HEK293 (cell line): ENCODE data around the gene MRPS24.

ENCODE experiments used
- CTCF ChIP-seq: fragments of 450-650 bp; formaldehyde crosslinking; IDR thresholded peaks from 2 replicates; pipeline ENCODE4 v1.5.1; 2016; ENCODE audit warnings: missing biosample characterization, missing genetic modification characterization
- GLI2 ChIP-seq: fragments of 450-650 bp; formaldehyde crosslinking; IDR thresholded peaks from 2 replicates; pipeline ENCODE4; 2017; ENCODE audit warnings: missing biosample characterization, missing genetic modification characterization, low read depth, borderline replicate concordance
- PRDM10 ChIP-seq: fragments of 450-650 bp; formaldehyde crosslinking; IDR thresholded peaks from 2 replicates; pipeline ENCODE4 v1.5.1; 2016; ENCODE audit warnings: missing biosample characterization, missing genetic modification characterization
- PRDM4 ChIP-seq: fragments of 450-650 bp; formaldehyde crosslinking; IDR thresholded peaks from 2 replicates; pipeline ENCODE4 v1.5.1; 2017; ENCODE audit warnings: missing biosample characterization, missing genetic modification characterization
- REPIN1 ChIP-seq: fragments of 450-650 bp; formaldehyde crosslinking; IDR thresholded peaks from 2 replicates; pipeline ENCODE4 v1.5.1; 2017; ENCODE audit warnings: missing biosample characterization, missing genetic modification characterization, low read depth
- ZBTB1 ChIP-seq: fragments of 450-650 bp; formaldehyde crosslinking; IDR thresholded peaks from 2 replicates; pipeline ENCODE4 v1.5.1; 2016; ENCODE audit warnings: missing biosample characterization, missing genetic modification characterization
- ZBTB44 ChIP-seq: fragments of 450-650 bp; IDR thresholded peaks from 2 replicates; pipeline ENCODE4 v1.5.1; 2018; ENCODE audit warnings: missing biosample characterization, mild to moderate bottlenecking, missing genetic modification characterization
- ZBTB48 ChIP-seq: fragments of 450-650 bp; formaldehyde crosslinking; IDR thresholded peaks from 2 replicates; pipeline ENCODE4 v1.5.1; 2016; ENCODE audit warnings: missing biosample characterization, missing genetic modification characterization
- ZNF112 ChIP-seq: fragments of 450-650 bp; formaldehyde crosslinking; IDR thresholded peaks from 2 replicates; pipeline ENCODE4 v1.5.0; 2017; ENCODE audit warnings: missing biosample characterization, missing genetic modification characterization
- ZNF138 ChIP-seq: fragments of 450-650 bp; formaldehyde crosslinking; IDR thresholded peaks from 2 replicates; pipeline ENCODE4 v1.5.1; 2016; ENCODE audit warnings: missing biosample characterization, missing genetic modification characterization, borderline replicate concordance
- ZNF16 ChIP-seq: fragments of 450-650 bp; formaldehyde crosslinking; IDR thresholded peaks from 2 replicates; pipeline ENCODE4 v1.5.1; 2016; ENCODE audit warnings: low read depth, missing biosample characterization, missing genetic modification characterization
- ZNF184 ChIP-seq: fragments of 450-650 bp; IDR thresholded peaks from 2 replicates; pipeline ENCODE4 v1.5.1; 2018; ENCODE audit warnings: missing biosample characterization, mild to moderate bottlenecking, missing genetic modification characterization
- ZNF2 ChIP-seq: fragments of 450-650 bp; formaldehyde crosslinking; IDR thresholded peaks from 2 replicates; pipeline ENCODE4 v1.5.1; 2016; ENCODE audit warnings: missing biosample characterization, missing genetic modification characterization
- ZNF221 ChIP-seq: fragments of 450-650 bp; formaldehyde crosslinking; IDR thresholded peaks from 2 replicates; pipeline ENCODE4 v1.5.1; 2017; ENCODE audit warnings: missing biosample characterization, missing genetic modification characterization, borderline replicate concordance
- ZNF248 ChIP-seq: fragments of 450-650 bp; formaldehyde crosslinking; IDR thresholded peaks from 2 replicates; pipeline ENCODE4 v1.5.1; 2017; ENCODE audit warnings: missing biosample characterization, missing genetic modification characterization
- ZNF354C ChIP-seq: fragments of 450-650 bp; formaldehyde crosslinking; IDR thresholded peaks from 2 replicates; pipeline ENCODE4 v1.5.1; 2016; ENCODE audit warnings: missing biosample characterization, missing genetic modification characterization, low read depth, borderline replicate concordance
- ZNF362 ChIP-seq: fragments of 450-650 bp; formaldehyde crosslinking; IDR thresholded peaks from 2 replicates; pipeline ENCODE4 v1.5.1; 2016; ENCODE audit warnings: missing biosample characterization, missing genetic modification characterization
- ZNF529 ChIP-seq: fragments of 450-650 bp; formaldehyde crosslinking; IDR thresholded peaks from 2 replicates; pipeline ENCODE4 v1.5.1; 2017; ENCODE audit warnings: missing genetic modification characterization, missing biosample characterization; ENCODE audit not compliant: insufficient replicate concordance
- ZNF561 ChIP-seq: fragments of 450-650 bp; IDR thresholded peaks from 2 replicates; pipeline ENCODE4 v1.5.1; 2018; ENCODE audit warnings: missing biosample characterization, missing genetic modification characterization, borderline replicate concordance
- ZNF639 ChIP-seq: fragments of 450-650 bp; formaldehyde crosslinking; IDR thresholded peaks from 2 replicates; pipeline ENCODE4 v1.5.1; 2016; ENCODE audit warnings: missing biosample characterization, missing genetic modification characterization
- ZNF664 ChIP-seq: fragments of 450-650 bp; formaldehyde crosslinking; IDR thresholded peaks from 2 replicates; pipeline ENCODE4 v1.5.1; 2016; ENCODE audit warnings: missing biosample characterization, missing genetic modification characterization
- ZNF670 ChIP-seq: fragments of 450-650 bp; formaldehyde crosslinking; IDR thresholded peaks from 2 replicates; pipeline ENCODE4 v1.5.1; 2016; ENCODE audit warnings: missing biosample characterization, missing genetic modification characterization, low read depth
- ZNF692 ChIP-seq: fragments of 450-650 bp; formaldehyde crosslinking; IDR thresholded peaks from 2 replicates; pipeline ENCODE4 v1.5.1; 2016; ENCODE audit warnings: missing biosample characterization, missing genetic modification characterization
- ZNF785 ChIP-seq: fragments of 450-650 bp; formaldehyde crosslinking; IDR thresholded peaks from 2 replicates; pipeline ENCODE4 v1.5.1; 2016; ENCODE audit warnings: missing biosample characterization, missing genetic modification characterization
- ZSCAN16 ChIP-seq: fragments of 450-650 bp; formaldehyde crosslinking; IDR thresholded peaks from 2 replicates; pipeline ENCODE4 v1.5.1; 2016; ENCODE audit warnings: missing biosample characterization, missing genetic modification characterization

The MRPS24 gene

GRCh38 chr7:43869006-43869866, at the start of gene MRPS24 (continued):
- no peak for TF ChIP-seq ZNF362
- no peak for TF ChIP-seq ZNF16
- TF ChIP-seq ZBTB44 (tag by site-specific recombination) = no peak
- TF ChIP-seq ZNF785 (tag by site-specific recombination) = peak; percentile 84
- no peak for TF ChIP-seq ZNF112 (tag by site-specific recombination)
- no peak for TF ChIP-seq ZNF248 (tag by site-specific recombination)
- TF ChIP-seq ZNF184 = no peak
- no peak for TF ChIP-seq ZNF561 (tag by site-specific recombination)
- TF ChIP-seq ZNF221 (tag by site-specific recombination) = no peak
- peak; percentile 98 for TF ChIP-seq PRDM10 (tag by site-specific recombination)
- no peak for TF ChIP-seq ZNF529 (tag by site-specific recombination)
- no peak for TF ChIP-seq PRDM4
- no peak for TF ChIP-seq ZNF670 (tag by site-specific recombination)
- TF ChIP-seq ZNF639 (tag by site-specific recombination) = no peak
- TF ChIP-seq CTCF (tag by site-specific recombination) = no peak
- no peak for TF ChIP-seq ZNF664 (tag by site-specific recombination)
- TF ChIP-seq GLI2 (tag by site-specific recombination) = no peak
- no peak for TF ChIP-seq ZNF138
- TF ChIP-seq ZNF692 (tag by site-specific recombination) = peak; percentile 75; the same call in 1 of the 2 replicates
- TF ChIP-seq ZNF2 (tag by site-specific recombination) = peak; percentile 26; the same call in 1 of the 2 replicates
- TF ChIP-seq ZSCAN16 (tag by site-specific recombination) = no peak
- TF ChIP-seq ZNF354C (tag by site-specific recombination) = no peak
- peak; percentile 97 for TF ChIP-seq ZBTB48 (tag by site-specific recombination)
- TF ChIP-seq ZBTB1 (tag by site-specific recombination) = no peak
- TF ChIP-seq REPIN1 (tag by site-specific recombination) = no peak
